Effector CD8-positive, alpha-beta T cell (primary cell): ENCODE results near the gene TMEM236.

ENCODE experiments used
- DNase-seq: peaks from one replicate; lab custom pipeline; 2025; lab: John Stamatoyannopoulos, UW

Gene TMEM236

DNA sequence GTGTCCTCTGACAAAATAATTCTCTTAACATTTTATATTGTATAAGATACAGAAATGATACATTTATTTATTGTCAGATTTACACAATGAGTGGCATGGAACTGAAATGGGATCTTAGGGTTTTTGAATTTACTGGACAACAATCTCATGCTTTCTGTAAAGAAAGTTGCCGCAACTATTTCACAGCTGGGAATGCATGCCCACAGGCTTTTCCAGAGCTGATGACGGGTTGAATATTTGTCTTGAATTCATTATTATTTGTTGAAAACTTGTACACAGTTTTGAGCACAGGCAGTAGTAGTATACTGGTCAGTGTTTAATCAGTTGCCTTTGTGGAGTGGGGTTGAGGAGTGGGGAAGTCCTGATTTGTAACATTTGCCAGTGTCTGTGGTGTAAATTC, 36.6 kb downstream of the TMEM236 start:
- no peak for DNase-seq

- no peak for DNase-seq
Observed at GRCh38 chr10:17789396-17789795, 37.4 kb downstream of the TMEM236 start.

- no peak for DNase-seq
Observed at GRCh38 chr10:17790651-17791050, 38.6 kb downstream of the TMEM236 start.

GRCh38 chr10:17792991-17793390, 41.0 kb downstream of the TMEM236 start:
- DNase-seq = no peak

GRCh38 chr10:17793823-17794644, 42.0 kb downstream of the TMEM236 start:
- DNase-seq = no peak

DNA sequence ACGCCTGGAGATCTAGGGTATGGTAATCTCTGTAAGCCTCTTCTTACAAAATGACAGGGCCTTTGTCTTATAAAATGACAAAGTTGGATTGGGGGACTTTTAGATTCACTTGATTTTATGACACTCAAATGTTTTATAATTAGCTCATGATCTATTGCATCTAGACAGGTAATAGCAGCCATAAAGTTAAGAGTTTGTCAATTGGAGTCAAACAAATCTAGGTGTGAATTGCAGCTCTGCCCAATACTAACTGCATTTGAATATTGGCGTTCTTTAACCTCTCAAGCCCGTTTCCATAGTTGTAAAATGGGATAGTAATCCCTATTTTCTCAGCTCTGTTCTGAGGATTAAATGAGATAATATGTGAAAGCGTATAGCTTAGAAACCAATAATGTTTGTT, 43.1 kb downstream of the TMEM236 start:
- no peak for DNase-seq

DNA sequence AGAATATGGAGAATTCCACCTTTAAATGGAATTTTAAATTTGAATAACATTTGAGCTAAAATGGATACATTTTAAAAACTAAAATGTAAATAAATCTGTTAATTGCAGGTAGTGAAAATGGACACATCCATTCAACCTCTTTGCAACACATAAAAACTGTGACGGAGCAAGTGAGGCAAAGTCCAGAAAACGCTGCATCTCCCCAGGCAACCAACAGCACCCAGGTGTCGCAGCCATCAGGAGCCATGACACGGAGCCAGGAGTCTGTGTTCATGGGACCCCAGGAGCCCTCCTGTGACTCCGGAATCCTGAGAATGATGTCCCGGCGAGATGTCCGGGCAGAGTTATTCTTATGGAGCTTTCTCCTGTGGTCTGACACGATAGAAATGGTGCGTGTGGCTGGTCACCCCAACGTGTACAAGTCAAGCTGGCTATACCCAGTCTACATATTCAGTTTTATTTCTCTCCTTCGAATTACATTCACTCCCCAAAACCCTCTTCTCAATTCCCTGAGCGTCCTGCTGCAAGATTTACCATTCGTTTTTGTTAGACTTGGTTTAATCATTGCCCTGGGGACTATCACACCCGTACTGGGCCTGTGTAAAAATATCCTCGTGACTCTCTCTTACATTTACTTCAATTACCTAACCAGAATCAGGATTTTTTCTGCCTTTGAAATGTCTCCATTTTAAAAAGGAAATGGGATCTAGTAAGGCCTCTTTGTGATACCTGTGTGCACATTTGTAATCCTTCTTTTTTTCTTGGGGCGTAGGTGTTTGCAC, 44.0 kb downstream of the TMEM236 start:
- no peak for DNase-seq

GRCh38 chr10:17801507-17801906, 49.5 kb downstream of the TMEM236 start:
- DNase-seq = no peak

DNA sequence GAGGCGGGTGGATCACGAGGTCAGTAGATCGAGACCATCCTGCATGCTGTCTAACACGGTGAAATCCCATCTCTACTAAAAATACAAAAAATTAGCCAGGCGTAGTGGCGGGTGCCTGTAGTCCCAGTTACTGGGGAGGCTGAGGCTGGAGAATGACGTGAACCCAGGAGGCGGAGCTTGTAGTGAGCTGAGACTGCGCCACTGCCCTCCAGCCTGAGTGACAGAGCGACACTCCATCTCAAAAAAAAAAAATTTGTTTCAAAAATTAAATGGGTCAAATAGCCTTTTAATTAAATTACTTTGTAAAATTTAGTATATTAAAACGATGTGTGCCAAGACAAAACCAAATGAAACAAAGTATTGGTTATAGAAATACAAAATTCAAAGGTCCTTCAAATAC, 50.3 kb downstream of the TMEM236 start:
- no peak for DNase-seq

DNA sequence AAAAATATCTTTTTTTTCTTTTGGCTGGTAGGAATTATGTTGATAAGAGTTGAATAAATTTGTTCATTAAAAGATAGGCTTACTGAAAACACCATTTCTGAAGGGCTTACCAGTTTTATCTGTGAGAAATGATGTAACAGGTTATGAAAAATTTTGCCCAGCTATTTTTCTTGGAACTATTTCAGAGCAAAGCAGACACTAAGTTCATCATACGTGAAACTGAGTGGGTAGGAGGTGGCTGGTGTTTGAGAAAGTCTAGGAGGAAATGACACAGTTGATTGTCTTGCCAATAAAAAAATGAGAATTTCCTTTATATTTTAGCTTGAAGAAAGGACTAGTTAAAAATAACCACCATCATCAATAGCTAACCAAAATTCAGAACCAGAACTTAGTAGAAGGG, 51.0 kb downstream of the TMEM236 start:
- DNase-seq = no peak

- no peak for DNase-seq
Observed at GRCh38 chr10:17805330-17805729, 53.3 kb downstream of the TMEM236 start.

- no peak for DNase-seq
Observed at GRCh38 chr10:17805921-17806577, 54.0 kb downstream of the TMEM236 start.

DNA sequence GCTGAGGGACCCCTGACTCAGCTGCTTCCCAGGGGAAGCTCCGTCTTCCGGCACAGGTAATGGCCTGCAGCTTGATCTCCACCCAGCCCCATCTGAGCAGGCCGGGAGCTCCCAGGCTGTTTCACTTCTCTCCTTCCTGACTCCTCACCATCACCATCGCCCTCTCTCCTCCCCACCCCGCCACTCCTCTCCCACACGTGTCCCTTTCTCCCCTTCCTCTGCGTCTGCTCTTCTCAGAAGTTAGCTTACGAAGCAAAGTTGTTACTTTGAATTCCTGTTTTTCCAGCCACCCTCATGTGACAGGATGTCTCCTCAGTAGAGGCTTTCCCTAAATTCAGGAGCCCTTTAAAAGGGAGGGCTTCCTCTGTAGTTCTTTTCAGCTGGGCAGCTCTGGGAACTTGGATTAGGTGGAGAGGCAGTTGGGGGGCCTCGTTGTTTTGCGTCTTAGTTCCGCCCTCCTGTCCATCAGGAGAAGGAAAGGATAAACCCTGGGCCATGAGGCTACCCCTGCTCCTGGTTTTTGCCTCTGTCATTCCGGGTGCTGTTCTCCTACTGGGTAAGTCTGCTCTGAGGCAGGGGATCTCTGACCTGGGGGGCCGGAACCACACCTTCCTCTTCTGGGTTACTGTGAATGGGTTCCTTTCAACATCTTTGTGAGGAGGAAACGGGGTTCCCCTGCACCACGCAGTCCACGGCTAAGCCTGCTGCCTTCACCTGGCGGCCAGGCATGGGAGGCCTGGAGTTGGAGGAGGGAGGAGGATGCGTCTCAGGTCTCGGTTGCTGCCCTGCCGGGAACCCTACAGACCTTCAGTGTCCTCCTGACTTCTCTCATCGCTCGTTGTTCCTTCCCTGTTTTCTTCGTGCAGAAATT, 57.2 kb downstream of the TMEM236 start, which contains the start of gene MRC1:
Gene MRC1, plus strand, starts transcription at position 378 of the 871 bp plus-strand sequence. Its CDS starts 118 bp downstream, at position 496.
- DNase-seq = no peak

- DNase-seq = no peak
Observed at GRCh38 chr10:17811146-17811865, 59.3 kb downstream of the TMEM236 start.

- DNase-seq = no peak
Observed at GRCh38 chr10:17814973-17815372, 63.0 kb downstream of the TMEM236 start.

DNA sequence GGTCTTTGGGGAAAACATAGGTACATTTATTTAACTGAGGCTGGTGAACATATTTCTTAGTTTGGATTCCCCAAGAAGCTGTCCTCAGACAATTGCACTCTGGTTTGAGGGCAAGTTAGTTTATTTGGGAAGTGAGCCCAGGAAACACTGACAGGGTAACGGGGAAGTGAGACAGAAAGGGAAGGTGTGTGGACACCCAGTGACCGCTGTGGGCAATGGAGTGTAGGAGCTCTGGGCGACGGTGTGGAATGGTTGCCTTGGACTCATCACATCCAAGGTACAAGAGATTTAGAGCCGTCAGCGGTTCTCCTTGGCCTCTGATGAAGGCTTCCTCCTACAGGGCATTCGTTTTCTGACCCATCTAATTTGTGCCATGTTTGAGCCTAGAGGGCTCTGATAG, 64.2 kb downstream of the TMEM236 start:
- DNase-seq = no peak

- no peak for DNase-seq
Observed at GRCh38 chr10:17817316-17817715, 65.3 kb downstream of the TMEM236 start.

DNA sequence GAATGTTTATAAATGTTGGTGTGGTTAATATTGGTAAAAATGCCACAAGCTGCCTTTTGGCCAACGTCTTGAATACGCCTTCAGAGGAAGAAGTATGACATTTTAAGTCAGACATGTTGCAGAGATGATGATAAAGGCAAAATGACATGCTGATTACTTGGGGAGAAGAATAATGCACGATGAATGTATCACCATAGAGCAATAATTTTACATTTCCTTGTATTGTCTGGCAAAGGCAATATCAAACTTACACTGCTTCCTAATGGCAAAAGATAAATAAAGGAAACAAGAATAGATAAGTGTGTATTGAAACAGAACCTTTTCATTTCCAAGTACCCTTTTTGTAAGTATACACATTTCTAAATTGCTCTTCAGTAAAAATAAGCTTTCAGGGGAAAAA, 65.8 kb downstream of the TMEM236 start:
- no peak for DNase-seq

GRCh38 chr10:17819836-17820235, 67.8 kb downstream of the TMEM236 start:
- DNase-seq = no peak

- DNase-seq = no peak
Observed at GRCh38 chr10:17820943-17821342, 68.9 kb downstream of the TMEM236 start.

DNA sequence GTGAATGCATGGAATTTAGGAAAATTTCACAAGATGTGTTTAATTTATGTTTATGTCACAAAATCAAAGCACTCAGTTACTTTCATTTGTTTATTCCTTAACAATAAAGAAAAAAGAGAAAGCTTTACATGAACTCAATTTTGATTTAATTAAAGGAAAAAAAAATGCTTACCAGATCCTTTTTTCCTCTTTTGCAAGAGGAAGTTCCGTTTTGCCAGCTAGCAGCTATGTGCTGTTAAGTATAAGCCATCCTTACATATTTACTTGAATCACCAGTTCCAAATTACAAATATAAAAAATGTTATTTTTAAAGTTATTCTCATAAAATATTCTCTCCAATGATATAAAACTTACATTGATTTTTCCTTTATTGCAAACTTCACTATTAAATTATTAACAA, 69.9 kb downstream of the TMEM236 start:
- no peak for DNase-seq
